ENCODE measurements around the gene IGSF23.

The IGSF23 gene

GRCh38 chr19:44613295-44614178 lies at the start of gene IGSF23:
Gene IGSF23 (plus strand): TSS chr19:44613563. CDS start chr19:44613646, 83 bp downstream.
- no peak for DNase-seq (ENCODE audit: low read depth in 2 of 2, low spot score in 1 of 2)

GRCh38 chr19:44566984-44567383 lies 46.4 kb upstream of the IGSF23 start:
- DNase-seq (ENCODE audit: low read depth in 2 of 2, low spot score in 1 of 2): no peak

GRCh38 chr19:44567745-44568144 lies 45.6 kb upstream of the IGSF23 start:
- DNase-seq (ENCODE audit: low read depth in 2 of 2, low spot score in 1 of 2): no peak

- DNase-seq (ENCODE audit: low read depth in 2 of 2, low spot score in 1 of 2): no peak
These were observed 42.8 kb upstream of the IGSF23 start for GRCh38 chr19:44570603-44570983.

GRCh38 chr19:44570984-44571684 lies 42.2 kb upstream of the IGSF23 start:
- no peak for DNase-seq (ENCODE audit: low read depth in 2 of 2, low spot score in 1 of 2)

GRCh38 chr19:44571830-44572580 lies 41.4 kb upstream of the IGSF23 start:
- DNase-seq (ENCODE audit: low read depth in 2 of 2, low spot score in 1 of 2): no peak

GRCh38 chr19:44572581-44572900 lies 40.8 kb upstream of the IGSF23 start:
- no peak for DNase-seq (ENCODE audit: low read depth in 2 of 2, low spot score in 1 of 2)

- DNase-seq (ENCODE audit: low read depth in 2 of 2, low spot score in 1 of 2): no peak
These were observed 40.2 kb upstream of the IGSF23 start for GRCh38 chr19:44573183-44573582.

GRCh38 chr19:44573627-44574026 lies 39.7 kb upstream of the IGSF23 start:
- DNase-seq (ENCODE audit: low read depth in 2 of 2, low spot score in 1 of 2): no peak

GRCh38 chr19:44574186-44574950 lies 39.0 kb upstream of the IGSF23 start:
- DNase-seq (ENCODE audit: low read depth in 2 of 2, low spot score in 1 of 2): no peak

GRCh38 chr19:44575116-44575700 lies 38.2 kb upstream of the IGSF23 start:
- DNase-seq (ENCODE audit: low read depth in 2 of 2, low spot score in 1 of 2): no peak

- DNase-seq (ENCODE audit: low read depth in 2 of 2, low spot score in 1 of 2): no peak
These were observed 36.4 kb upstream of the IGSF23 start for GRCh38 chr19:44576843-44577565.

- DNase-seq (ENCODE audit: low read depth in 2 of 2, low spot score in 1 of 2): no peak
These were observed 35.8 kb upstream of the IGSF23 start for GRCh38 chr19:44577566-44577874.

- DNase-seq (ENCODE audit: low read depth in 2 of 2, low spot score in 1 of 2): no peak
These were observed 33.5 kb upstream of the IGSF23 start for GRCh38 chr19:44579663-44580365.

GRCh38 chr19:44580366-44580895 lies 32.9 kb upstream of the IGSF23 start:
- no peak for DNase-seq (ENCODE audit: low read depth in 2 of 2, low spot score in 1 of 2)

GRCh38 chr19:44581288-44581687 lies 32.1 kb upstream of the IGSF23 start:
- DNase-seq (ENCODE audit: low read depth in 2 of 2, low spot score in 1 of 2): no peak

- DNase-seq (ENCODE audit: low read depth in 2 of 2, low spot score in 1 of 2): no peak
These were observed 30.6 kb upstream of the IGSF23 start for GRCh38 chr19:44582581-44583265.

- no peak for DNase-seq (ENCODE audit: low read depth in 2 of 2, low spot score in 1 of 2)
These were observed 27.8 kb upstream of the IGSF23 start for GRCh38 chr19:44585371-44586133.

Measured in stimulated activated CD8-positive, alpha-beta memory T cell treated with anti-CD3 and anti-CD28 coated beads, Interleukin-4, amount 100 ng/mL, for 4 hours (primary cell).